Measurements from ENCODE around the gene NLGN1. TPM values are rescaled to one million over a fixed set of nuclear protein-coding genes. Genes with fewer than 3 reads are reported as not detected.

Gene NLGN1
- total RNA-seq, 1 experiment from 2014 or later, result 0.85 TPM

DNA sequence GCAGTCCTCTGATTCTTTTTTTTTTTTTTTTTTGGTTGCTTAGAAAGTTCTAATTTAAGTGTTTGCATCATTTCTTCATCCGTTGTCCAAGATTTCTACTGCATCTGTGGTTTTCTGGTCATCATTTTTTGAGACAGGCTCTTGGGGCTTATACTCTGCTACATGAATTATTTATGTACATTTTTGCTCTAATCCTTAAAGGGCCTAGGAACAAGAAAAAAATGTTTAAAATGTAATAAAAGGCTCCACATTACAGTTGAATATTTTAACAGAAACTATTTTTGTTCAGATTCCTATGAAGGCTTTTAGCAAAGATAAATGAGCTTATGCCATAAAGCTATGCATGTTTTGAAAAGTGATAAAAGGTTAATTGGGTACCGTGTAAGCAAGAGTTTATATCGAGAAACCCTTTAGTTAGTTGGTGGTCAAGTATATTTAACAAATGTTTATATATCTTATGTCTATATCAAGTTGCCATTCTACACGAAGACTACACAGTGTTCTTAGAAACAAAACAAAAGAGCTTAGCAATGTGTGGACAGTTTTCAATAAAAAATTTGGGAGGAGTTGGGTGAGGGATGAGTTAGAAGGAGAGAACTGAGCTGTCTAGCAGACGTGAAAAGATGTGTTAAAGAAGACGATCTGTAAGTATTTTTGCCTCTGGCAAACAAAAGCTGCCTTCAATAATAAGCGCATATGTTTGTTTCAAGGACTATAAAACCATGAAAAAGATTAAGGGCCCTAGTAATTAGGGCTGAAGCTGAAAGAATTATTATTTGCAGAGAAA, 898.0 kb downstream of the NLGN1 start:
- H3K27me3 ChIP-seq (ENCODE audit: control insufficient read depth, insufficient read depth, low read length), result no peaks in the 10 kb centered on the region
- TF ChIP-seq SIN3A (IDR thresholded peaks at IDR 0.05; ENCODE audit: borderline replicate concordance, insufficient read depth, low read depth, low read length) (no peak), TCF7L2 (IDR thresholded peaks at IDR 0.05; ENCODE audit: low read depth, low read length) (no peak), POLR2AphosphoS5 (IDR thresholded peaks at IDR 0.05; ENCODE audit: low read depth, low read length) (no peak)
- TF ChIP-seq, protein P1, sequence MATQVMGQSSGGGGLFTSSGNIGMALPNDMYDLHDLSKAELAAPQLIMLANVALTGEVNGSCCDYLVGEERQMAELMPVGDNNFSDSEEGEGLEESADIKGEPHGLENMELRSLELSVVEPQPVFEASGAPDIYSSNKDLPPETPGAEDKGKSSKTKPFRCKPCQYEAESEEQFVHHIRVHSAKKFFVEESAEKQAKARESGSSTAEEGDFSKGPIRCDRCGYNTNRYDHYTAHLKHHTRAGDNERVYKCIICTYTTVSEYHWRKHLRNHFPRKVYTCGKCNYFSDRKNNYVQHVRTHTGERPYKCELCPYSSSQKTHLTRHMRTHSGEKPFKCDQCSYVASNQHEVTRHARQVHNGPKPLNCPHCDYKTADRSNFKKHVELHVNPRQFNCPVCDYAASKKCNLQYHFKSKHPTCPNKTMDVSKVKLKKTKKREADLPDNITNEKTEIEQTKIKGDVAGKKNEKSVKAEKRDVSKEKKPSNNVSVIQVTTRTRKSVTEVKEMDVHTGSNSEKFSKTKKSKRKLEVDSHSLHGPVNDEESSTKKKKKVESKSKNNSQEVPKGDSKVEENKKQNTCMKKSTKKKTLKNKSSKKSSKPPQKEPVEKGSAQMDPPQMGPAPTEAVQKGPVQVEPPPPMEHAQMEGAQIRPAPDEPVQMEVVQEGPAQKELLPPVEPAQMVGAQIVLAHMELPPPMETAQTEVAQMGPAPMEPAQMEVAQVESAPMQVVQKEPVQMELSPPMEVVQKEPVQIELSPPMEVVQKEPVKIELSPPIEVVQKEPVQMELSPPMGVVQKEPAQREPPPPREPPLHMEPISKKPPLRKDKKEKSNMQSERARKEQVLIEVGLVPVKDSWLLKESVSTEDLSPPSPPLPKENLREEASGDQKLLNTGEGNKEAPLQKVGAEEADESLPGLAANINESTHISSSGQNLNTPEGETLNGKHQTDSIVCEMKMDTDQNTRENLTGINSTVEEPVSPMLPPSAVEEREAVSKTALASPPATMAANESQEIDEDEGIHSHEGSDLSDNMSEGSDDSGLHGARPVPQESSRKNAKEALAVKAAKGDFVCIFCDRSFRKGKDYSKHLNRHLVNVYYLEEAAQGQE (IDR thresholded peaks at IDR 0.05; ENCODE audit: insufficient read depth in 1 of 2, low read depth in 2 of 2, low read length in 1 of 2), result no peak
- TF ChIP-seq, protein P2, sequence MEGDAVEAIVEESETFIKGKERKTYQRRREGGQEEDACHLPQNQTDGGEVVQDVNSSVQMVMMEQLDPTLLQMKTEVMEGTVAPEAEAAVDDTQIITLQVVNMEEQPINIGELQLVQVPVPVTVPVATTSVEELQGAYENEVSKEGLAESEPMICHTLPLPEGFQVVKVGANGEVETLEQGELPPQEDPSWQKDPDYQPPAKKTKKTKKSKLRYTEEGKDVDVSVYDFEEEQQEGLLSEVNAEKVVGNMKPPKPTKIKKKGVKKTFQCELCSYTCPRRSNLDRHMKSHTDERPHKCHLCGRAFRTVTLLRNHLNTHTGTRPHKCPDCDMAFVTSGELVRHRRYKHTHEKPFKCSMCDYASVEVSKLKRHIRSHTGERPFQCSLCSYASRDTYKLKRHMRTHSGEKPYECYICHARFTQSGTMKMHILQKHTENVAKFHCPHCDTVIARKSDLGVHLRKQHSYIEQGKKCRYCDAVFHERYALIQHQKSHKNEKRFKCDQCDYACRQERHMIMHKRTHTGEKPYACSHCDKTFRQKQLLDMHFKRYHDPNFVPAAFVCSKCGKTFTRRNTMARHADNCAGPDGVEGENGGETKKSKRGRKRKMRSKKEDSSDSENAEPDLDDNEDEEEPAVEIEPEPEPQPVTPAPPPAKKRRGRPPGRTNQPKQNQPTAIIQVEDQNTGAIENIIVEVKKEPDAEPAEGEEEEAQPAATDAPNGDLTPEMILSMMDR (IDR thresholded peaks at IDR 0.05), result no peak
- ChIA-PET POLR2A (interaction anchor here (0.7 kb wide), 1 partner anchor 1351 kb away, joined by 6 read pairs; no protein-coding TSS in a partner anchor), CTCF (no interaction called here)
- BruUV-seq (replicated peaks), result no TSS peak
- H3K9me3 ChIP-seq (ENCODE audit: control insufficient read depth, insufficient read depth, low read depth, low read length), result no peaks in the 10 kb centered on the region
- no peaks in the 10 kb centered on the region for H3K36me3 ChIP-seq (ENCODE audit: control insufficient read depth, insufficient read depth, low read length)
- in situ Hi-C loops (cut with HindIII; ENCODE audit: low pct_unique_long_range_greater_than_20kb, low sequenced_read_pairs) (no loop called here), intact Hi-C loops (cut with micrococcal nuclease; ENCODE audit: unreplicated experiment) (no loop called here)
- no peaks in the 10 kb centered on the region for H3K4me1 ChIP-seq (ENCODE audit: control insufficient read depth, insufficient read depth, low read length)
- DNase-seq (ENCODE audit: low read depth, low spot score), result no peak
- ATAC-seq, result no peak
- H3K4me3 ChIP-seq (ENCODE audit: low read depth in 2 of 2, low read length in 2 of 2), result no peak overlapping the region
- no peak overlapping the region for H3K27ac ChIP-seq (ENCODE audit: low read length)

DNA sequence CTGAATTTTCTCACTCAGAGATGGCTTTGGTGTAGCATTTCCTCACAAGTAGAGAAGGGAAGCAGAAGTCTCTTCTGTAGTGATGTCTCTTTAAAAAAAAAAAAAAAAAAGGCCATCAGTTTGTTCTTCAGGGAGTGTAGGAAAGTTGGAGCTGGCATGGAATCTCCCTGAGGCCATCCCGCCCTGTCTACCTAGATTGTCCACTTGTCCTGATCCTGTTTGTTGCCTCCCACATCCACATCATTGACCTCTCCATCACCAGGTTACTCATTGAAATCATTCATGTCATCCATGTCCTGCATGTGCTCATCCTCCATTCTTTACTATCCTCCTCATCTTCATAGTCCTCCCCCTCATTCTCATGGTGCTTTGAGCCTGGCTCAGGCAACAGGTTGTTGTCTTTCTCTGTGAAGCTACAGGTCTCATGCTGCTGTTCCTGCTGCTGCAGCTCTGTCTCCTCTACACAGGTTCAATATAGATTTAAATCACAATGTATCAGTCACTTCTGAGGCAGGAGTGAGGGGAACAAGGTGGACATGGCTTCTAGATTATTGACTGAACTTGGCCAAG, 905.3 kb downstream of the NLGN1 start:
- no peaks in the 10 kb centered on the region for H3K36me3 ChIP-seq (ENCODE audit: control insufficient read depth, insufficient read depth, low read length)
- CTCF ChIA-PET, result no interaction called here
- no peak overlapping the region for H3K4me3 ChIP-seq (ENCODE audit: low read depth in 2 of 2, low read length in 2 of 2)
- no peak overlapping the region for H3K27ac ChIP-seq (ENCODE audit: low read length)
- intact Hi-C loops (cut with micrococcal nuclease; ENCODE audit: unreplicated experiment) (no loop called here), in situ Hi-C loops (cut with HindIII; ENCODE audit: low pct_unique_long_range_greater_than_20kb, low sequenced_read_pairs) (no loop called here)
- DNase-seq (ENCODE audit: low read depth, low spot score) (no peak), ATAC-seq (no peak)
- no peaks in the 10 kb centered on the region for H3K4me1 ChIP-seq (ENCODE audit: control insufficient read depth, insufficient read depth, low read length)
- BruUV-seq (replicated peaks), result no TSS peak
- POLR2A ChIA-PET, result no interaction called here
- TF ChIP-seq TCF7L2 (IDR thresholded peaks at IDR 0.05; ENCODE audit: low read depth, low read length) (no peak), SIN3A (IDR thresholded peaks at IDR 0.05; ENCODE audit: borderline replicate concordance, insufficient read depth, low read depth, low read length) (no peak), POLR2AphosphoS5 (IDR thresholded peaks at IDR 0.05; ENCODE audit: low read depth, low read length) (no peak)
- TF ChIP-seq, protein P2 (IDR thresholded peaks at IDR 0.05), result no peak
- TF ChIP-seq, protein P1 (IDR thresholded peaks at IDR 0.05; ENCODE audit: insufficient read depth in 1 of 2, low read depth in 2 of 2, low read length in 1 of 2), result no peak
- H3K27me3 ChIP-seq (ENCODE audit: control insufficient read depth, insufficient read depth, low read length), result no peaks in the 10 kb centered on the region
- no peaks in the 10 kb centered on the region for H3K9me3 ChIP-seq (ENCODE audit: control insufficient read depth, insufficient read depth, low read depth, low read length)

Data from Panc1 (cell line).